ENCODE measurements around the gene VAC14.
A peak's percentile ranks its signal among the peaks of the same experiment; 100 is the strongest.

The VAC14 gene

GRCh38 chr16:70700101-70701020 is 100.6 kb downstream of the VAC14 start:
- no peak for TF ChIP-seq Cebpa-rat (IDR thresholded peaks at IDR 0.05)
- Histone ChIP-seq H3K9ac (peak overlapping the region; percentile 72), H3K4me3 (peak overlapping the region; percentile 31; the same call in 1 of the 2 replicates), H3K9me3 (no peaks in the 10 kb centered on the region), H3K27me3 (no peaks in the 10 kb centered on the region), H3K27ac (peak overlapping the region; percentile 87), H3K36me3 (peaks cover 11% of the 10 kb centered on the region), H3K4me1 (peaks cover 77% of the 10 kb centered on the region), H4K20me1 (no peaks in the 10 kb centered on the region), H3K4me2 (peak overlapping the region; percentile 85)

DNA sequence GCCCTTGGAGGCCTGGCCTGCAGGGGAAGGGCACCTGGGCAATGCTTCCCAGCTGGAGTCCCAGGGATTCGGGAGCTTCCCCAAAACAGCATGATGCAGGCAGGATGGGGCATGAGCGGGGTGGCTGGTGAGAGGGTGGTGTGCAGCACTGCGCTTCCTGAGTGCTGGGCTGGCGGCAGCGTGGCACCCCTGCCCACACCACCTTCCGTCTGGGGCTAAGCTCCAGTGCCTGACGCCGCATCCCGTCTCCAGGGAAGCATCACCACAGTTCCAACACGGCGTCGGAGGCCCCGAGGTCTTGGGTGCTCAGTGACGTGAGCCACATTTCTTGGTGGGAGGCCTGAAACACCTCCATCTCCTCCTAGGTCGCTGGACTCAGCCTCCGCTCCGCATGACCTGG is 101.3 kb downstream of the VAC14 start:
- no peaks in the 10 kb centered on the region for H3K9me3 ChIP-seq
- no peaks in the 10 kb centered on the region for H3K27me3 ChIP-seq
- H3K4me1 ChIP-seq = peaks cover 84% of the 10 kb centered on the region
- H3K9ac ChIP-seq = peak overlapping the region; percentile 72
- peak overlapping the region; percentile 85 for H3K4me2 ChIP-seq
- no peak overlapping the region for H3K4me3 ChIP-seq
- H3K36me3 ChIP-seq = peaks cover 11% of the 10 kb centered on the region
- H4K20me1 ChIP-seq = no peaks in the 10 kb centered on the region
- H3K27ac ChIP-seq = peak overlapping the region; percentile 87
- TF ChIP-seq Cebpa-rat (IDR thresholded peaks at IDR 0.05) = no peak

DNA sequence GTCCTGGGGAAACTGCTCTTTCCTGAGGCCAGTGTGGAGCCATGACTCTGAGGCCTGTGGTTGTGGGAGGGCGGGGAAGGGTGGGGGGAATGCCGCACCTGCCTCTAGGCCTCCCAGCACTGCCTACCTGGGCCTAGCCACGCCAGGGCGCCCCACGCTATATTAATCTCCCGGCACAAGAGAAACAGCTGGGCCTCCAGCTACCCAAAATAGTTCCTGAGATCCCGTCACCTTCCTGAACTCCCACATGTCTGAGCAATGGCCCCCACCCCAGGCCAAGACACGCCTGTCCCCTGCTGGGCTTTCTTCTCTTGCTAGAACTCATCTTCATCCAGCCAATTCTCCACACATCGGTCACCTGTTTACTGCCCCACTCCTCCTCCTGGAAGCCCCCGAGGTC is 102.1 kb downstream of the VAC14 start:
- peaks cover 92% of the 10 kb centered on the region for H3K4me1 ChIP-seq
- TF ChIP-seq Cebpa-rat (IDR thresholded peaks at IDR 0.05) = no peak
- no peaks in the 10 kb centered on the region for H4K20me1 ChIP-seq
- no peaks in the 10 kb centered on the region for H3K9me3 ChIP-seq
- H3K27ac ChIP-seq = peak overlapping the region; percentile 87
- H3K27me3 ChIP-seq = no peaks in the 10 kb centered on the region
- peak overlapping the region; percentile 85 for H3K4me2 ChIP-seq
- H3K4me3 ChIP-seq = no peak overlapping the region
- H3K9ac ChIP-seq = peak overlapping the region; percentile 72; the same call in 1 of the 2 replicates
- peaks cover 15% of the 10 kb centered on the region for H3K36me3 ChIP-seq

GRCh38 chr16:70697594-70698170 is 103.3 kb downstream of the VAC14 start:
- Histone ChIP-seq H3K36me3 (peaks cover 15% of the 10 kb centered on the region), H3K4me1 (peaks cover 100% of the 10 kb centered on the region), H3K27me3 (no peaks in the 10 kb centered on the region), H4K20me1 (no peaks in the 10 kb centered on the region), H3K9me3 (no peaks in the 10 kb centered on the region), H3K9ac (peak overlapping the region; percentile 73), H3K4me3 (peak overlapping the region; percentile 50; the same call in 1 of the 2 replicates), H3K27ac (peak overlapping the region; percentile 87), H3K4me2 (peak overlapping the region; percentile 85)
- no peak for TF ChIP-seq Cebpa-rat (IDR thresholded peaks at IDR 0.05)

- Histone ChIP-seq H3K27me3 (no peaks in the 10 kb centered on the region), H3K4me3 (peak overlapping the region; percentile 50), H3K4me1 (peaks cover 100% of the 10 kb centered on the region), H3K9ac (peak overlapping the region; percentile 73), H3K27ac (peak overlapping the region; percentile 87), H3K4me2 (peak overlapping the region; percentile 85), H4K20me1 (no peaks in the 10 kb centered on the region), H3K9me3 (no peaks in the 10 kb centered on the region), H3K36me3 (peaks cover 15% of the 10 kb centered on the region)
- TF ChIP-seq Cebpa-rat (IDR thresholded peaks at IDR 0.05) = no peak
Measured at GRCh38 chr16:70696952-70697593, 103.9 kb downstream of the VAC14 start.

GRCh38 chr16:70696355-70696754 is 104.6 kb downstream of the VAC14 start:
- peak overlapping the region; percentile 73 for H3K9ac ChIP-seq
- no peaks in the 10 kb centered on the region for H4K20me1 ChIP-seq
- no peaks in the 10 kb centered on the region for H3K27me3 ChIP-seq
- H3K36me3 ChIP-seq = peaks cover 15% of the 10 kb centered on the region
- H3K4me3 ChIP-seq = 0 out of 2 replicates have a peak overlapping the region, but pooled peaks have one; percentile 50
- H3K27ac ChIP-seq = peak overlapping the region; percentile 87
- TF ChIP-seq Cebpa-rat (IDR thresholded peaks at IDR 0.05) = no peak
- H3K9me3 ChIP-seq = no peaks in the 10 kb centered on the region
- peak overlapping the region; percentile 85 for H3K4me2 ChIP-seq
- peaks cover 100% of the 10 kb centered on the region for H3K4me1 ChIP-seq

GRCh38 chr16:70695331-70696070 is 105.5 kb downstream of the VAC14 start:
- Histone ChIP-seq H3K36me3 (peaks cover 15% of the 10 kb centered on the region), H3K4me1 (peaks cover 100% of the 10 kb centered on the region), H3K9me3 (no peaks in the 10 kb centered on the region), H4K20me1 (no peaks in the 10 kb centered on the region), H3K9ac (peak overlapping the region; percentile 73), H3K4me2 (peak overlapping the region; percentile 85), H3K27ac (peak overlapping the region; percentile 87), H3K4me3 (peak overlapping the region; percentile 20), H3K27me3 (no peaks in the 10 kb centered on the region)
- TF ChIP-seq Cebpa-rat (IDR thresholded peaks at IDR 0.05) = no peak

- no peaks in the 10 kb centered on the region for H3K9me3 ChIP-seq
- TF ChIP-seq Cebpa-rat (IDR thresholded peaks at IDR 0.05) = no peak
- peaks cover 15% of the 10 kb centered on the region for H3K36me3 ChIP-seq
- peak overlapping the region; percentile 87 for H3K27ac ChIP-seq
- H3K4me3 ChIP-seq = no peak overlapping the region
- H3K4me2 ChIP-seq = peak overlapping the region; percentile 85
- peaks cover 100% of the 10 kb centered on the region for H3K4me1 ChIP-seq
- H3K9ac ChIP-seq = peak overlapping the region; percentile 73; the same call in 1 of the 2 replicates
- no peaks in the 10 kb centered on the region for H4K20me1 ChIP-seq
- no peaks in the 10 kb centered on the region for H3K27me3 ChIP-seq
Measured at GRCh38 chr16:70694868-70695218, 106.1 kb downstream of the VAC14 start.
